Suppressor macrophage (primary cell): ENCODE results near the gene ATP10A.
"Not testable (repeated sequence)": the region's sequence is repeated elsewhere in the genome, so short reads cannot be mapped to it uniquely, and the experiment has no call there.

ENCODE experiments used
- DNase-seq, 4 experiments: peaks; one replicate each; pipeline ENCODE4 v3.0.0-alpha.2; 2020 to 2022

Gene ATP10A

DNA sequence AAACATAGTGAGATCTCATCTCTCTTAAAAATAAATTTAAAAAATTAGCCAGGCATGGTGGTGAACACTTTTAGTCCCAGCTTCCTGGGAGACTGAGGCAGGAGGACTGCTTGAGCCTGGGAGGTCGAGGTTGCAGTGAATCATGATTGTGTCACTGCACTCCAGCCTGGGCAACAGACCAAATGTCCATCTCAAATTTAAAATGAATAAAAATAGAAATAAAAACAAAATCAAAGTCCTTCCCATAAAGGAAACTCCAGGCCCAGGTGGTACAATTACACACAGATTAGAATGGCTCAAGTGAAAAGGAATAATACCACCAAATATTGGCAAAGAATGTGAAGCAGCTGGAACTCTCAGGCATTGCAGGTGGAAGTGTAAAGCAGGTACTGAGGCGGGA, 19.3 kb upstream of the ATP10A start:
- no peak for DNase-seq

DNA sequence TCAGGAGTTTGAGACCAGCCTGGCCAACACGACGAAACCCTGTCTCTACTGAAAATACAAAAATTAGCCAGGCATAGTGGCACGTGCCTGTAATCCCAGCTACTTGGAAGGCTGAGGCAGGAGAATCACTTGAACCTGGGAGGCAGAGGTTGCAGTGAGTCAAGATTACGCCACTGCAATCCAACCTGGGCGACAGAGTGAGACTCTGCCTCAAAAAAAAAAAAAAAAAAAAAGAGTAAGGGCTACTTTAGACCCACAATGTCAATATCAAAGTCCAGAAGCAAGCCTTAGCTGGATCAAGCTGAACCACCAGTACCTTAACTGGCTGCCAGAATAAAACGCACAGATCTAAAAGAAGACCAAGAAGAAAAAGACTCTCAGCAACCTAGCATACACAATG, 17.8 kb upstream of the ATP10A start:
- not testable (repeated sequence) for DNase-seq

DNA sequence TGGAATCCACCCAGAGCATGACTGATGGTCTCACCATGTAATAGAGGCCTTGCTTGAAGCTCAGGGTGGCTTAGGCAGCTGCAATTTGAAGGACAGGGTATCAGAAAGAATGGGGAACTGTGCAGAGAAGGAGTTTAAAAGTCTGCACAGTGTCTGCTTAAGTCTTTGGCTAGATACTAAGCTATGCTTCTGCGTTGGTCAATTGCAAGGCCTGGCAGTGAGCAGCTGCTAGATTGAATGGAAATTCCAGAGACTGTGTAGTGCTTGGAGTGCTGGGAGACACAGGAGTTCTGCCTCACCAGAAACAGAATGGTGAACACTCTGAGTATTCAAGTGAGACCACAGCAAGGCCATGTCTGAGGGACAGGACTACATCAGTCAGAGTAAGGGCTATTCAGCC, 17.3 kb upstream of the ATP10A start:
- no peak for DNase-seq

DNA sequence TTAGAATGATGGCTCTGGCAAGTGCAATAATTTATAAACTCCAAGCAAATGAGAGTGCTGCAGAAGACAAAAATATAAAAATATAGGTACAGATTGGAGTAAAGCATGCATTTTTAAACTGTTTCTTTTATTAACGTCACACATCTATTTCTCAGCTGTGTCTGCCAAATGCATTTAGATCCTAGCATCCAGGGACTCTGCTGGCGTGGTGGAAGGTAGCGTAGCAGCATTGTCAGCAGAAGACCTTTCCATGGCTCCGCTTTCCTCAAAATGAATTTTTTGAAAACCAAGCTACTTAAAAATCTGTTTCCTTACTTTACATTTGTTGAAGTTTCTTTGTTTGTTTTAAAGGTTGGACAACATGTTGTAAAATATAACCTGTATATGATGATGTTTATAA, 16.3 kb upstream of the ATP10A start:
- no peak for DNase-seq

DNA sequence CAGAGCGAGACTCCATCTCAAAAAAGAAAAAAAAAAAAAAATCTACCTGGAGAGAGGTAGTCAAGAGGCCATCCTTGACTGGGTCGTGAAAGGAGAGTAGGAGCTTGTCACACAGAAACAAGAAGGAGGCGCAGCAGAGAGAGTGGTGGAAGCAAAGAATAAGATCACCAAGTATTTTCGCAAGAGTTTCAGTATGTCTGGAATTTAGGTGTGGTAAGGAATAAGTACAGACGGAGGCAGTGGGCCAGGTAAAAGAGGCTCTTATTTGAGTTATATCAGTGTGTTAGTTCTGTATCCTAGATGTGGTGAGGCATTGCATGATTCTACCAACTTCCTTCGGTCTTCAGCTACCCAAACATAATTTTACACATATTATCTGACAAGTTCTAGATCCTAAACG, 14.6 kb upstream of the ATP10A start:
- no peak for DNase-seq

DNA sequence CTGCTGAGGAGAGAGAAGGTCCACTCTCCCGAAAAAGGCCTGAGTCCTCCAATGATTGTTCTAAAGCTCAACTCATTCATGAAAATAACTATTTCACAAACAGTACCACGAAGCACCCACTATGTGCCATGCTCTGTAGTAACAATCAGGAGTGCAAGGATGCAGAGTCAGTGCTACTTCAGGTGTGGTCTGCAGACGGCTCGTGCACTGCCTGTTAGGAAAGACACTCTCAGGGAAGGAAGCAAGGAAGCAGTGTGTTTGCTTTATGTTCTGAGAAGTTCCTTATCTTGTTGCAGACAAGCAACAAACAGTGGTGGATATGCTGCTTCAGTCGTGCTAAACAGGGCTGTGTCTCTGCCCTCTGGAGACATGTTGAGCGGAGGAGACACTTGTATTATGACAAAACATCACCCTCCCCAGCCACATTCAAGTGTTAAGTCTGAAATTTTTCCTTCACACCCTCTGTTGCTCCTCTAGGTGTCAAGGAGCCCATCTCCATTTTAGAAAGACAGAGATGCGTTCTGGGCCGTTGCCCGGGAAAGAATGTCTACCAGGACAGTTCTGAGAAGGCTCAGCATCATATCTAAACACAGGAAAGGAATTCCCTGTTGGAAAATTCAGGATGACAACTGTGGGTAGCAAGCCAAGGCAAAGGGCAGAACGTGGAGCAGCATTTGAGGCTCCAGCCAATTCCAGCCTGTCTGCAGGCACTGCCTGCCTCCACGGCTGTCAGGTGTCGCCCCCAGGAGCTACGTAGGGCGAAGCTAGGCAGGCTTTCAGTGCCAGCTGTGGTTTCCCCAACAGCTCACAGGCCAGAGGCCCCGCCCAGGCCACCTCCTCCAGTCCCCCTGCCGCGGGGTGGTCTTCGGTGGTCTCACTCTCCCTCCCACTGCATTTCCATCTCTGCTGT, 13.4 kb upstream of the ATP10A start:
- no peak for DNase-seq

DNA sequence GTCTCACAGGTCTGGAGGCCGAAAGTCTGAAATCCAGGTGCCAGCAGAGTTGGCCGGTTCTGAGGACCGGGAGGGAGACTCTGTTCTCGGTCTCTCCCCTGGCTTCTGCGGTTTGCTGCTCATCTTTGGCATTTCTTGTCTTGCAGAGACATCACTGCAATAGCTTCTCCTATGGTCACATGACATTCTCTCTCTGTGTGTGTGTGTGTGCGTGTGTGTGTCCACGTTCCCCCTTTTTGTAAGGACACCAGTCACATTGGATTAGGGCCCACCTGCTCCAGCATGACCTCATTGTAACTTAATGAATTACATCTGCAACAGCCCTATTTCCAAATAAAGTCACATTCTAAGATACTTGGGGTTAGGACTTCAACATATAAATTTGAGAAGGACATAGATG, 12.4 kb upstream of the ATP10A start:
- DNase-seq: peak; percentile 23 to 42 (median 36)

DNA sequence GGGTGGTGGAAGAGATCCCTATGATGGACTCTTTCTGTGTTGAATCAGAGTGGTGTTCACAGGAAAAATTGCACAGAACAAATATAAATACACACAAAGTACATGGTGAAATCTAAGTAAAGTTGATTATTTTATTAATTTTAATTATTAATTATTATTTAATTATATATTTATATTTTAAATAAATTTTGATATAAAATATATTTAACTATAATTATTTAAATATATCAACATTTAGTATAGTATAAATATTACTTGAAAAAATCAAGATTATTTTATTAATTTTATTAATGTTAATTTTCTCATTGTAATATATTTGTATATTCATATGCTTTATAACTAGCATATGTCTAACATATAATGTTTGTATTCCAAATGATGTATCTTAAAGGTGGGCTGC, 11.3 kb upstream of the ATP10A start:
- DNase-seq: no peak

DNA sequence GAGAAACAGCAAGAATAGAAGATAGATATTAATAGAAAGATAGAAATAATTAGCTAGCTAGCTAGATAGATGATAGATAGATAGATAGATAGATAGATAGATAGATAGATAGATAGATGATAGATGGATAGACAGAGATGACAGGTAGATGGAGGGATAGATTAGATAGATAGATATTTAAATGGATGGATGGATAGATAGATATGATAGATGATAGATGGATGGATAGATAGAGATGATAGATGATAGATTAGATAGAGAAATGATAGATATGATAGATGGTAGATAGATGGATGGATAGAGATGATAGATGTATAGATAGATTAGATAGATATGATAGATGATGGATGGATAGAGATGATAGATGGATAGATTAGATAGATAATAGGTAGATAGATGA, 8.3 kb upstream of the ATP10A start:
- no peak for DNase-seq

DNA sequence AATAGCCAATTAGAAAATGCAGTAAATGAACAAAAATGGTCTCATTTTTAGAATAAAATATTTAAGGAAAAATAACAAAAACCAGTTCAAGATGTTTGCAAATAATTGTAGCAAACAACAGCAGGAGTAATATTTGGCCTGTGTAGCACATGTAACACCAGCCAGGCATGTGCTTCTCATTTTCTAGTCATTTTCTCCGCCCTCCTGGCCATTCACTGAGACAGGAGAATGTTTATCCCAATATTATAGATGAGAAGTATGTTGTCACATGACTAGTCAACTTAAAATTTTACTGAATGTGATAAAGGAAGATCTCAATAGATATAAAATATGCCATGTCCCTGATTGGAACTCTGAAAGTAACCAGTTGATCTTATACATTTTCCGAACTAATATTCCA, 7.8 kb upstream of the ATP10A start:
- no peak for DNase-seq

DNA sequence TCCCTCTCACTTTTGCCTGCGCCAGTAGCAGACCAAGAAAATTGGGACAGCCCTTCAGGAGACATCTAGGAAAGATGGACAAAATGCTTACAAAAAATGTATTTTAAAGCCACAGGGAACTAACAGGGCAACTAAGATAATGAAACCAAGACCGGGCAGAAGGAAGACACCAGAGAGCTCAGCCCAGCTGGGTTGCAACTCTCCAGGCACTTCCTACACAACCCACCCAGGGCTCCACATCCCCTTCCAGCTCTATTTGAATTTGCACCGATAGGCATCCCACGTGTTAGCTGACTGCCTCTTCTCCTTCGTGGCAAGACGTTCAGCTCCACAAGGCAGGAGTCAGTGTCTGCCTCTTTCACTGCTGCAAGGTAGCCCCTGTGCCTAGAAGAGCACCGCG, 6.6 kb upstream of the ATP10A start:
- DNase-seq: peak; percentile 49 to 76 (median 68)

DNA sequence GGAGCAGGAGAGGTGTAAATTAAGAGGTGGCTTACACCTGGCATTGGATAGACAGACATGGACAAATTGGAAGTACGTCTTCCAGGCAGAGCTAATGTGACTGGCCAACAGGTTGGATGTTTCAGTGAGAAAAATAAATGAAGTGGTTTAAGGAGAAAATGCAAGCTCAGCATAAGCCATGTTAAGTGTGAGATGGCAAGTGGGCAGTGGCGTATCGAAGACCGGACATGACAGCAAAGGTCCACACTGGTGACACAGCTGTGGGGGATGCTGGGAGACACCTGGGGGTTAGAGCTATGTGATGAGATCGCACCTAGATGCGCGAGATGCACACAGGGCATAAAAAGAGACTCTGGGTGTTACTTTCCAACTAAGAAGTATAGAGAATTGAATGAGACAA, 3.7 kb upstream of the ATP10A start:
- no peak for DNase-seq

DNA sequence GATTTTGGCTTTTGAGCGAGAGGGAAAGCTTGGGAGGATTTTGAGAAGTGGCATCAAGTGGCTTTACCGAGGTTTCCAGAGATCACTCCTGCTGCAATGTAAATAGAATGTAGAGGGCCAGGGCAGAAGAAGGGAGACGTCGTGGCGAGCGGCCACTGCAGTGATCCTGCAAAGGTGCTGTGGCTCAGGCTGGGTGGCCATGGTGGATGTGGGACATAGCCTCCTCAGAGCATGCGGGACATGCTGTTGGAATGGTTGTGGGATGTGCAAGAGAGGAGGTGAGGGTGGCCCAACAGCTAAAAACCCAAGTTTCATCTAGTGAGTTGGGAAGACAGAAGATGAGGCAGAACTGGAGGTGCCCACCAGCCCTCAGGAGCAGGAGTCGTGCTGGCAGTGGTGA, 3.1 kb upstream of the ATP10A start:
- DNase-seq: no peak

DNA sequence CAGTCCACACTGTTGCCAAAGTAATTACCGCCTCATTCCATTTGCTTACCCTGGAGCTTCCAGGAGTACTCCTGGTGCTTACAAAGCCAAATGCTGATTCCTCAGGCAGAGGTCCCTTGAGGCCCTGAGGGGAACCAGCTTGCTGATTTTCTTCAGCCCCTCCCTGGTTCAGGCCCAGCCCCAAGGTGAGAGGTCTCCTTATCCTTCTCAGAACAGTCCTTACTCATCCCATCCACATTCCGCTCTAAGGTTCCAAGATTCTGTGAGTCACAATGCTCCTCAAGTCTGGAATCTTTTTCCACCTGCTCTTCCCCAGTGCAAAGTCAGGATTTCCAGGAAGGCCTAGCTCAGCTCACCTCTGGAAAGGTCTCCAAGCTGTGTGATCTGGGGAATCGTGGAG, 1.8 kb upstream of the ATP10A start:
- no peak for DNase-seq

DNA sequence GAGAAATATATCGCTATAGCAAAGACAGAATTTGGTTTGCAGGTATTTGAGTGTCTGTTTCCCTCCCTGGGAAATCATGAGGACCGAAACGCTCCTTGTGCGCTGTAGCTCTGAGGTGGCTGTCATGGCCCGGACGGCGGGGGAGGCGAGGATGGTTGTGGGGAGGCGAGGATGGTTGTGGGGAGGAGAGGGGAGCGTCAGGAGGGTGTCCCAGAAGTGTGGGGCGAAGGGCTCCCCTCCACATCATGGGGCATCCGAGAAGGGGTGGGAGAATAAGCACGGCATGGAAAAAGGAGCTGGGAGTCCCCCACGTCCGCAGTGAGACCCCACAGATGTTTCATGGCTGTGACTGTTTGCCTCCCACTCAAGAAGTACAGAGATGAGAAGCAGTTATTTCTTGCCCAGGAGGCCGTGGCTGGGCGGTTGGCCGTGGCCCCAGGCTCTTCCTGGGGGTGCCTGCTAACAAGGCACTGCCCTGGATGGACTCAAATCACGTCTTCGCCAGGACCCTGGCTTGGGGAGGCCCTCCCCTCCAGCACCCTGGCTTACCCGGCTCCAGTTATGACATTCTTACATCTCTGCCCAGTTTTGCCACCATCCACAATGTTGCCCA, 947 bp upstream of the ATP10A start:
- DNase-seq: no peak

DNA sequence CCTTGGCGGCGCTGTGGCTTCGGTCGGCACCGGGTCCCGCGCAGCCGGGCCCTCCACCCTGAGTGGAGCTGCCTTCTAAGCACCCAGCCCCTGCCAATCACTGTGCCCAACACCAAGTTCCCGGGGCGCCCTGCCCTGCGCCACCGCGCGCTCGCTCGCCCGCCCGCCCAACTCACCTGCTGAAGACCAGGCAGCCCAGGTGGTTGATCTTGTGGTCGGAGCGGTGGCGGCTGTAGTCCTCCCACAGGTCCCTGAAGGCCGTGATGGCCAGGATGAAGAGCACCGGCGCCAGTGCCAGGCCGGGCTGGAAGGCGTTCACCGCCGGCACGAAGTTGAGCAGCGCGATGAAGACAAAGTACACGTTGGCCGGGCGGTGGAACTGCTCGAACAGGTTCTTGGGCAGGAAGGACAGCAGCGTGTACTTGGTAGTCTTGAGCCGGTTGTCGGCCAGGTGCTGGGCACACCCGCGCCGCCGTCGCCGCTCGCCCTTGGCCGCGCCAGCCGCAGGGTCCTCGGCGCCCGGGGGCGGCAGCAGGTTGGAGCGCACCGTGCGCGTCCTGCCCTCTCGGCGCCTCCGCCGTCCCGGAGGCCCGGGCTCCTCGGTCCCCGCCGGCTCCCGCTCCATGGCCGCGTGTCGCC, 536 bp downstream of the ATP10A start:
- DNase-seq: peak in 2 of 4 experiments; percentile 26 to 38

DNA sequence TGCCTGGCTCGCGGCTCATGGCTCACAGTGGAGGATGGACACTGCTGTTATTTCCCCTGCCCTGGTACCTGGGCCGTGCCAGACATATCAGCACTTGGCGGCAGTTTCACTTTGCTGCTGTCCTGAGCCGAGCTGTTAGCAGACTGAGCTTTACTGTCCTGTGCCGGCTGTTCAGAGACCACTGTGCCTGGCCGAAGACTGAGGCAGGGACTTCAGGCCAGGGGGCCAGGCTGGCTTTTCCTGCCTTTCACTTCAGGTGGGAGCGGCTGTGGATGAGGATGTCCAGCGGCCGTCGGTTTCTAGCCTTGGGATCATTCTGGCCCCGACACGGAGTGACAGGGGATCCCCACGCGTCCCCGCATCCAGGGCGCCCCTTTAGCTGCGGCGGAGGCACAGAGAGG, 1.1 kb downstream of the ATP10A start:
- DNase-seq: no peak

DNA sequence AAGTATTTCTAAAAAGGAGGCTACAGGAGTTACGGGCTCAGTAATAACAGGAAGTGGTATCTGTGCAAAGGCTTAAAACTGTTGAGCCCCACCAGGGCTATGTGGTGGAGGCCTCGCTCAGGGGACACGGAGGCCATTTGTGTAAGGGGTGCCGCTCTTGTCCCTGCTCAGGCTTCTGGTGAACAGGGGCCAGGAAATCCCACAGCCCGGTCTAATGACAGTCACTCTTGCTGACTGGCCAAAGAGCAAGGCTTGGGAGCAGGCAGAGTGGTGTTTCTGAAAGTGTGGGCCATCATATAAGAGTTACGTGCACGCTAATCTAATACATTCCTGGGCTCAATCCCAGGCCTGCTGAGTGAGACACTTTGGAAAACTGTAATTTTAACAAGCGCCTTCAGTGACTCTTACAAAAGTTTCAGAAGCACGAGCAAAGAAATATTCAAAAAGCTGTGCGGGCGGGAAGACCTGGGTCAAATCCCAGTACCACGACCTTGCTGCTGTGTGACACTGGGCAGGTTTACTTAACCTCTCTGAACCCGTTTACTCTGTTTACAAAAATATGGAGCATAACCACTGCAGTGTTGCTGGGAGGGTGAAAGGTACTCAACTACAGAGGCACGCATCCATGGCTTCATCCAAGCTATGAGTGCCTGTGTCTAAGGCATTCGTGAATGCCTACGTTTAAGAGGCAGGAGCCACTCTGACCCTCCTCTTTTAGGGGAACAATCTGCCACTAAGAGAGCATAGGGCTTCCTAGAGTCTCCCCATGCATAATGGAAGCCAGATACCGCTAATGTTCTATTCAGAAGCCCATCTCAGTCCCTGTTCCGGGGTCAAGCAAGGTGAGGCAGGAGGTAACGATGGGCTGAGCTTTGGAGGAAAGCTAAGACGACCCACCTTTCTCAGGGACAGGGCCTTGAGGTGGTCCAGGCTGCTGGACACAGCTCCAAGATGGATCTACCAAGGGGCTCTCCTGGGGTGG, 2.0 kb downstream of the ATP10A start:
- DNase-seq: peak in 2 of 4 experiments; percentile 29 to 30

DNA sequence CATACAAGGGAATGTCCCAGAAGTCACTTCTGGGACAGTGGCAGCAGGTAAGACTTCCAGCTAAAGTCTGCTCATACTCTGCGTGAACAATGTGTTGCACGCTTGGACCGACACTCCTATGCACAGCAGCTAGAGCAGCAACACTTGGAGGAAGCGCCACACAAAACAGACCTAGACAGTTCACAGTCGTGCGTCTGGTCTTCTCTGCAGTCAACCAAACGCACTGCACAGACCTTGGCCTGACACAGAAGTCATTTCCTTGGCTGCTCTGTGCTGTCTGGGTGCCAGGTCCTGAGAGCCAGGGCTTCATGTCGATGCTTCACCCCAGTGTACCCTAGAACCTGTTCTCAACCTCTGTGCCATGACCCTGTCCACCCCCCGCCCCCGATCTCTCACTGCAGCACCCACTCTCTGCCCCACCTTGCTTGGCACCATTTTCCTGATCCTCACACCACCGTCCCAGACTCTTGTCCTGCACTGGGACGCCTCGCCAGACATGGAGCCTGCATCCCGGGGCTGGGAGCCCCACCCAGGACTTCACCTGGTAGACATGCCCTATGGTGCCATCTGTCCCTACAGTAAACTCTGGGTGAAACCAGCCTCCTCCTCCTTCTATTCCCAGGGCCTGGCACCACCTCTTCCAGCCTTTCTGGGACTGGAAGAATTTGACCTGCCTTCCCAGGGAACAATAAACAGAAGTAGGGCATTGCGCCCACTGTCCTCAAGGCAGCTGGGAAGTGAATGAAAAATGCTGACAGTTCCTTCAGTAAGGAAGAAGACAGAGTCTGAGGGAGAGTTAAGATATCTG, 3.1 kb downstream of the ATP10A start:
- DNase-seq: peak in 1 of 4 experiments; percentile 32

DNA sequence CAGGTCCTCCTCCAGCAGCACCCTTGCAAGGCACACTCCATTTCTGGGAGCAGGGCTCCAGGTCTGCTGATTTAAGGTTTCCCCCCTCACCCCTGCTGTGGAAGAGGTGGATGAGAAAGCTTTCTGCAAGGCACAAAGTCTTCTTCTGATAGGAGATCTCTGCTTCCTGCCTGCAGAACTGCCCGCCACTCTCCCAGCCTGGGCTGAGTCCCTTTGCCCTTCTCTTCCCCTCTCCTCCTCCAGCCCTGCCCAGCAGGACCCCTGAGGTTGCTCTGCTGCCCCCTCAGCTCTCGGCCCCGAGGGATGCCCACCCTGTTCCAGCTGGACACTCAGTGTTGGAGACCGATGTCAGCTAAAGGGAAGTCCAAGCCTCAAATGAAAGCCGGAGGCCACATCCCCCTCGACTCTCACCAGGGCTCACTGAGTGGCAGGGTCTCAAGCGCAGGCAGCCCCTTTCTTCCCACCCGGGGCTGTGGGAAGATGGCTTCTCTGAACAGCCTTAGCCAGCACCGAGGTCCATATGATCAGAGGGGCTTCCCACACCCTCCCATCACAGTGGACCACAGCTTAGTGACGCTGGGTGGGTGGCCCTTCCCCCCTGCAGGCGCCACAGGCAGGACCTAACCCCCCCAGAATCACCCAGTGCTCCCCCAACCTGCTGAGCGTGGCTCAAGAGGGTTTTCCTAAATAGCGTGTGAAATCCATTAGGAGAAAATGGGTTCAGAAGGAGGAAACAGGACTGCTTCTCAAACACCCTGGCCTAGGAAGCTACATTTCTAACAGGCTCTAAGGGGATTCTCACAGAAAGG, 4.0 kb downstream of the ATP10A start:
- DNase-seq: no peak

DNA sequence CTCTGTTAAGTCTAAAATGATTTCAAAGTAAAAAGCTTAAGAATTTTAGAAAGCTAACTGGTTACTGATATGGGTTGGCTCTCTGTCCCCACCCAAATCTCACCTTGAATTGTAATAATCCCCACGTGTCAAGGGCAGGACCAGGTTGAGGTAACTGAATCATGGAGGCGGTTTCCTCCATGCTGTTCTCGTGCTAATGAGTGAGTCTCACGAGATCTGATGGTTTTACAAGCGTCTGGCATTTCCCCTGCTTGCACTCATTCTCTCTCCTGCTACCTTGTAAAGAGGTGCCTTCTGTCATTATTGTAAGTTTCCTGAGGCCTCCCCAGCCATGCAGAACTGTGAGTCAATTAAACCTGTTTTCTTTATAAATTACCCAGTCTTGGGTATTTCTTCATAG, 7.1 kb downstream of the ATP10A start:
- not testable (repeated sequence) for DNase-seq
